Activated B cell treated with CpG ODN at 0.5 μM for 24 hours (primary cell): Measurements from ENCODE around the gene RASL10B. TPM values are rescaled to one million over a fixed set of nuclear protein-coding genes. Genes with fewer than 3 reads are reported as not detected.

Experiments
- ATAC-seq: fragments of 200-7000 bp; cut with Tn5 transposase; one replicate; pipeline ENCODE4 v1.10.0; 2021; ENCODE audit warnings: low read depth, mild to moderate bottlenecking, moderate library complexity
- CTCF ChIA-PET: fragments of 350-600 bp; sonication (Branson Sonifier 250); formaldehyde crosslinking; loops from one replicate; lab custom pipeline; 2021; ENCODE audit warnings: antibody characterized with exemption; lab: Charles Lee
- POLR2A ChIA-PET: fragments of 350-600 bp; sonication (Branson Sonifier 250); formaldehyde crosslinking; loops from one replicate; lab custom pipeline; 2021; ENCODE audit warnings: antibody characterized with exemption; lab: Charles Lee
- DNase-seq: peaks from one replicate; pipeline ENCODE4 v3.0.0; 2022
- H3K27ac Mint-ChIP-seq: one replicate; pipeline ENCODE4 v1.8.0; 2020; ENCODE audit warnings: mixed read lengths
- H3K27me3 Mint-ChIP-seq: one replicate; pipeline ENCODE4 v1.8.0; 2021; ENCODE audit warnings: mixed read lengths
- H3K36me3 Mint-ChIP-seq: one replicate; pipeline ENCODE4 v1.8.0; 2021; ENCODE audit warnings: low read depth, mixed read lengths
- H3K4me1 Mint-ChIP-seq: one replicate; pipeline ENCODE4 v1.8.0; 2021; ENCODE audit warnings: mixed read lengths
- H3K4me3 Mint-ChIP-seq: one replicate; pipeline ENCODE4 v1.8.0; 2020; ENCODE audit warnings: mild to moderate bottlenecking, mixed read lengths
- H3K9me3 Mint-ChIP-seq: one replicate; pipeline ENCODE4 v1.8.0; 2020; ENCODE audit warnings: mixed read lengths
- CTCF ChIP-seq: fragments of 200-600 bp; IDR thresholded peaks from one replicate; pipeline ENCODE4 v1.8.0; 2022; ENCODE audit warnings: antibody characterized with exemption, mild to moderate bottlenecking
- intact Hi-C: fragments of 100-400 bp; cut with micrococcal nuclease; formaldehyde crosslinking; loops from one replicate; pipeline ENCODE4 v1.15.1; 2024
- total RNA-seq: library from RNA; stranded (reverse); gene quantifications from 2 replicates; pipeline ENCODE4 v1.2.3, GENCODE V29; 2022

Gene RASL10B
- total RNA-seq, 1 donor from 2014 or later = 0.31 TPM

GRCh38 chr17:35740997-35741931 is 9.8 kb downstream of the RASL10B start:
- CTCF ChIA-PET = interaction anchor here (0.6 kb wide), 1 partner anchor 127 kb away, joined by 3 read pairs; no protein-coding TSS in a partner anchor
- no peak for TF ChIP-seq CTCF
- ATAC-seq = no peak
- intact Hi-C loops = loop anchor here (10.0 kb wide), 1 partner anchor 1196 kb away; no protein-coding TSS in a partner anchor
- POLR2A ChIA-PET = no interaction called here
- H3K27me3 Mint-ChIP-seq = peaks cover 27% of the 10 kb centered on the region
- no peaks in the 10 kb centered on the region for H3K9me3 Mint-ChIP-seq
- H3K36me3 Mint-ChIP-seq = no peaks in the 10 kb centered on the region
- H3K4me1 Mint-ChIP-seq = peaks cover 5% of the 10 kb centered on the region
- no peak for DNase-seq
- no peak overlapping the region for H3K27ac Mint-ChIP-seq
- H3K4me3 Mint-ChIP-seq = no peak overlapping the region

- no peak for TF ChIP-seq CTCF
- Mint-ChIP-seq H3K36me3 (no peaks in the 10 kb centered on the region), H3K4me1 (peaks cover 5% of the 10 kb centered on the region), H3K4me3 (no peak overlapping the region), H3K27ac (no peak overlapping the region), H3K27me3 (peaks cover 29% of the 10 kb centered on the region), H3K9me3 (no peaks in the 10 kb centered on the region)
- intact Hi-C loops = loop anchor here (10.0 kb wide), 1 partner anchor 1198 kb away; no protein-coding TSS in a partner anchor
- no peak for DNase-seq
- ChIA-PET POLR2A (no interaction called here), CTCF (no interaction called here)
- no peak for ATAC-seq
These were observed 11.1 kb downstream of the RASL10B start for GRCh38 chr17:35742496-35742895.

- ATAC-seq (no peak), DNase-seq (no peak)
- H3K4me3 Mint-ChIP-seq = no peak overlapping the region
- H3K36me3 Mint-ChIP-seq = no peaks in the 10 kb centered on the region
- CTCF ChIA-PET = no interaction called here
- H3K9me3 Mint-ChIP-seq = no peaks in the 10 kb centered on the region
- no peak overlapping the region for H3K27ac Mint-ChIP-seq
- TF ChIP-seq CTCF = no peak
- intact Hi-C loops = loop anchor here (10.0 kb wide), 1 partner anchor 1198 kb away; no protein-coding TSS in a partner anchor
- H3K27me3 Mint-ChIP-seq = peaks cover 30% of the 10 kb centered on the region
- POLR2A ChIA-PET = no interaction called here
- peaks cover 5% of the 10 kb centered on the region for H3K4me1 Mint-ChIP-seq
These were observed 11.5 kb downstream of the RASL10B start for GRCh38 chr17:35742896-35743477.

- Mint-ChIP-seq H3K4me1 (peaks cover 5% of the 10 kb centered on the region), H3K36me3 (no peaks in the 10 kb centered on the region), H3K27me3 (peaks cover 34% of the 10 kb centered on the region), H3K27ac (no peak overlapping the region), H3K4me3 (no peak overlapping the region), H3K9me3 (no peaks in the 10 kb centered on the region)
- ATAC-seq = no peak
- DNase-seq = no peak
- no peak for TF ChIP-seq CTCF
- CTCF ChIA-PET = interaction anchor here (1.2 kb wide), 1 partner anchor 20 kb away, joined by 4 read pairs; no protein-coding TSS in a partner anchor
- intact Hi-C loops = loop anchor here (10.0 kb wide), 1 partner anchor 1199 kb away; no protein-coding TSS in a partner anchor
- POLR2A ChIA-PET = no interaction called here
These were observed 12.3 kb downstream of the RASL10B start for GRCh38 chr17:35743626-35744328.
